Activated CD8-positive, alpha-beta memory T cell treated with anti-CD3 and anti-CD28 coated beads for 48 hours (primary cell): ENCODE data around the gene ENTREP3.
"Not testable (repeated sequence)": the region's sequence is repeated elsewhere in the genome, so short reads cannot be mapped to it uniquely, and the experiment has no call there.

Source experiments
- DNase-seq, 3 experiments: peaks; one replicate each; pipeline ENCODE4 v3.0.0-alpha.2; 2020; ENCODE audit warnings: low read depth in 2 of 3, low spot score in 2 of 3

Gene ENTREP3

DNA sequence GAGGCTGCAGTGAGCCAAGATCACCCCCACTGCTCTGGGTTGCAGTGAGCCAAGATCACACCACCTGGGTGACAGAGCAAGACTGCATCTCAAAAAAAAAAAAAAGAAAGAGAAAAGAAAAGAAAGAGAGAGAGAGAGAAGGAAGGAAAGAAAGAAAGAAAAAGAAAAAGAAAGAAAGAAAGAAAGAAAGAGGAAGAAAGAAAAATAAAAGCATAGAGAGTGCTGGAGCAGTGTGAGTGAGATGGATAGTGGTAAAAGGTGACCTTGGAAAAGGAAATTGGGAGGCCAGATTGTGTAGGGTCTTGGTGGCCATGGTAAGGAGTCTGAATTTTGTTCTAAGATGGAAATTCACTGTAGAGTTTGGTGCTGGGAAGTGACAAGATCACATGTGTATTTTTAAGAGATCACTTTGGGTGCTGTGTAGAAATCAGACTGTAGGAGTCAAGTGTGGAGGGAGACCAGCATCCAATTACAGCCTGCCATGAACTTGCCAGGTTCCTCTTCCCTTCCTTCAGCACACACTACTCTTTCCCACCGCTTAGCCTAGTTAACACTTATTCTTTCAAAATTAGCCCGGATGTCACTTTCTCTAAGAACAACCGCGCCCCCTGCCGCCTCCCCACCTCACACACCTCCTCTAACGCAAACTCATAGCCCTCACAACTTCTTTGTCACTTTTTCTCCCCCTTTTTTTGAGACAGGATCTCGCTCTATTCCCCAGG is 28.9 kb downstream of the ENTREP3 start:
- DNase-seq: peak in 1 of 3 experiments; percentile 81

DNA sequence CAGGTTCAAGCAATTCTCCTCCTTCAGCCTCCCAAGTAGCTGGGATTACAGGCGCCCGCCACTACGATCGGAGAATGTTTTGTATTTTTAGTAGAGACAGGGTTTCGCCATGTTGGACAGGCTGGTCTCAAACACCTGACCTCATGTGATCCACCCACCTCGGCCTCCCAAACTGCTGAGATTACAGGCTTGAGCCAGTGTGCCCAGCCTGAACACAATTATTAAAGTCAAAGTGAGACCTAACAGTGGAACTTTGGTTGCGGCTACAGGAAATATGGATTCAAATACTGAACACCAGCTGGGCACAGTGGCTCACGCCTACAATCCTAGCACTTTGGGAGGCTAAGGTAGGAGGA is 29.9 kb downstream of the ENTREP3 start:
- not testable (repeated sequence) for DNase-seq

DNA sequence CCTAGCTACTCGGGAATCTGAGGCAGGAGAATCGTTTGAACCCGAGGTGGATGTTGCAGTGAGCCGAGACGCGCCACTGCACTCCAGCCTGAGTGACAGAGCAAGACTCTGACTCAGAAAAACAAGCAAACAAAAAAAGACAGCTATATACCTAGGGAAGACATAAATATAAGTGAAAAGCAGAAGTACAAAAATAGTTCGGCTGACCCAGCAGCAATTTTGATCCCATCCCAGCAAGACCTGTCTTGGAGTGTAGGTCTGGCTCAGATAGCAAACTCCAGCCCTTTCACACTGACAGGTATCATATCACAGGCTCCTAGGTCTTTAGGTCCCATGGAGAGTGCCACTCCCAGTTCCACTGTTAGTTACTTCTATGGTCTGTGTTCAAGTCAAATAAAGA is 32.2 kb downstream of the ENTREP3 start:
- DNase-seq: no peak

DNA sequence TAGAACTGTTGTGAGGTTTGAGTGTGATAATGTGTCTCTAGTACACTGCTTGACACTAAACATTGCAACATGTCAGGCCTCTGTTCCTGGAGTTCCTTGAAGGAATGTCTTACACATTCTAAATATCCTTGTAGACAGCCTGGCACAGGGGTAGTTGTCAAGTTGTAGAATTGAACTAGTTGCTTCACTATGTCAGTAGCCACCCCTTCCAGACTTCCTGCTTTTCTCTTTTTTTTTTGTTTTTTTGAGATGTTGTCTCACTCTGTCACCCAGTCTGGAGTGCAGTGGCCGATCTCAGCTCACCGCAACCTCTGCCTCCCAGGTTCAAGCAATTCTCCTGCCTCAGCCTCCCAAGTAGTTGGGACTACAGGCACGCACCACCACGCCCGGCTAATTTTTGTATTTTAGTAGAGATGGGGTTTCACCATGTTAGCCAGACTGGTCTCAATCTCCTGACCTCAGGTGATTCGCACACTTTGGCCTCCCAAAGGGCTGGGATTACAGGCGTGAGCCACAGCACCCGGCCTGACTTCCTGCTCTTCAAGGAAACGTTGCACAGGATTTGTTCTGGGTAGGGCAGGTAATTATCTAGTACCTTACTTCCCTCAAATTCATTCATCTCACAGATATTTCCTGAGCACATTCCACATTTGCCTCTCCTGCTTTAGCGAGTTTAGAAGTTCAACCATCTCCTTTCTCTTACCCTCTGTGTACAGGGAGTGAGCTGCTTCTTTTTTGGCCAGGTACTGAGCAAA is 34.9 kb downstream of the ENTREP3 start:
- not testable (repeated sequence) for DNase-seq

DNA sequence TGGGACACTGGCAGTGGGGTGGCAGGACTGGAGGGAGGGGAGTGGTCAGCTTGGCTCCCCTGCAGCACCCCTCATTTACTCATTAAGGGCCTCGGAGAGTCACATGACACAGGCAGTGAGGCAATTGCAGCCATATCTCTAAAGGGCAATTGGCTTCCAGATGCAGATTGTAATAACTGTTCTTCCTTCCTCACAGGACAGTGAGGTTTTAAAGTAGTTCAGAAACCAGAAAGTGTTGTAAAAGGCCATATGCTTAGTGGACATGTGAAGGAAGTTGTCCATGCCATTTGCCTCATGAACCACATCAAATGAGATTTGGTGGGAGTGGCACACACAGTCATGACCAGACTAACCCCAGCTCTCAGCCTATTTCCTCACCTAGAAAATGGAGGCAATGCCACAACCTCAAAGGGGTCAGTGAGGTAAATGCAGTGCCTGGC is 35.7 kb downstream of the ENTREP3 start:
- DNase-seq: no peak

DNA sequence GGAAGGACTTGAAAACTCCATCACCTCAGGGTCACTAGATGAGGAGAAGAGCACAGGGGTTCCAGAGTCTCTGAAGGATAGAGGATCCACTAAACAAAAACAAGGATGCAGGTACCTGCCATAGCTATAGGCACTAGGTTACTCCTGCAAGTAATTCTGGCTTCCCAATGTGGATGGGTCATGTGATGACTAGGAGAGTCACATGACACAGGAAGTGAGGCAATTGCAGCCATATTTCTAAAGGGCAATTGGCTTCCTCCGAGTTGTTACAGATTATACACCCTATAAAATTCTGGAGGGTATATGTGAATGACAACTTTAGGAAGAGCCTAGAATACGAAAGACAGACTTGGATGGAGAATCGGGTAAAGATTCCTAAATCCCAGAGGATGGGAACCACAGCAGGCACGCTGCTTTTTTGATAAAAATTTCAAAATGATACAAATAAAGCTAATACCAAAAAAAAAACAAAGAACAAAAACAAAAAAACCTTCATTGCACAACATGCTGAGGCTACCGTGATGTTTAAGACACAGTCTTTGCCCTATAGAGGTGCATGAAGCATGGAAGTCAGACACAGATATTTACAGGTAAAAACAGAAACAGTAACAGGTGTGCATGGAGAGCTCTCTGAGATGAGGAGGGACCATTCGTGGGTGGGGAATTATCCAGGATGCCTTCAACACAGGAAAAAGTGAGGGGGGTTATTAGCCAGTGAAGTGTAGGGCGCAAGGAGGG is 36.3 kb downstream of the ENTREP3 start:
- DNase-seq: no peak

DNA sequence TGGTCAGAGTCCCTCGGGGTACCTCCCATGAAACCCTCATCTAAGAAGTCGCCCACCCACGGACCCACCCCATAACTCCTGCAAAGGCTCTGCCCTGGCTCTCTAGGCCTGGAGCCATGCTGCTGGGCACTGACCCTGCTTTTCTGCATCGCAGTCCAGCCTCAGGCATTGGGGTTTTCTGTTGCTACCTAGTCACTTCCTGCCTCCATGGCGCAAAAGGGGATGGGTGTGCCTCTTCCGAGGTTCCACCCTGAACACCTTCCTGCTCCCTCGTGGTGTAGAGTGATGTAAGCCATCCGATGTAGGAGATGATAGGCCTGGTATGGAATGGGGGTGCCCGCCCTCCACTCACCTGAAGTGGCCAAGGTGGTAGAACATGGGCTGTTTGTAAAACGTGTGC is 40.6 kb downstream of the ENTREP3 start:
- not testable (repeated sequence) for DNase-seq

DNA sequence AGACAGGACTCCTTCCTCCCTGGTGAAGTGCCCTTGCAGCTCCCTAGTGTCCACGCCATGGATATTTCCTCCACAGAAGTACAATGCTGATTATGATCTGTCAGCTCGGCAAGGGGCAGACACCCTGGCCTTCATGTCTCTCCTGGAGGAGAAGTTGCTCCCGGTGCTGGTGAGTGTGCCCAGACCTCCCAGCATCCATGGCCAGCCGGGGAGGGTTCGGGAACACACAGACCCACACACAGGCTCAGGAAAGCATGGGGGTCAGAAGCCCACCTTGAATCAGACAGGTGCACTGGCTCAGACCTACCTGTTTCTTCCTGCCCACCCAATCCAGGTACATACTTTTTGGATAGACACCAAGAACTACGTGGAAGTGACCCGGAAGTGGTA is 43.2 kb downstream of the ENTREP3 start:
- DNase-seq: not testable (repeated sequence)

DNA sequence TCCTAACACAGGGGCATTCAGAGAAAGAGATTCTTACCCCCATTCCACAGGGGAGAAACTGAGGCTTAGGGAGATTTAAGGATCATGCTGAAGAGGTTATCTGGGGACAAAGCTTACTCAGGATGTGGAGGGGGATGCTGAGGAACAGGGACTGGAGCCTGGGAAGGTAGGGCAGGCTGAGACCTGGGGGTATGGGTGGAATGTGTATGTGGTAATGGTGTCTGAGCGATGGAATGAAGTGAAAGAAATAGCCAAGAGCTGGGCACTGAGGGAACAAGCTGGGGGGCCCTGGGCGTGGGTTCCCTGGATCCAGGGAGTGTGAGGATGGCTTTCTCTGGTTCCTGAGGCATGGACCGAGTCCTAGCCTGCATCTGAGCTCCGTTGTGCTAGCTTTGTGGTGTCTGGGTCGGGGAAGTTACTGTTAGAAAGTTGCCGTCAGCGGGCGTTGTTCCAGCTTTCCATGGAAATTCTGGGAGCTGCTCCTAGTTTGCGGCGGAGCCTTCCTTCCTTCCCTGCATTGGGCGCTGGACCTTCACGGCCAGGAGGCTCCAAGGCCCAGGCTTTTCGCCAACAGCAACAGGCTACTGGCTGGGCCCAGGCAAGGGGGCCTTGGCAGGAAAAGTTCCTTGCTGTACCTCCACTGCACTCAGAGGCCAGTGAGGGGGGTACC is 43.8 kb downstream of the ENTREP3 start:
- not testable (repeated sequence) for DNase-seq

DNA sequence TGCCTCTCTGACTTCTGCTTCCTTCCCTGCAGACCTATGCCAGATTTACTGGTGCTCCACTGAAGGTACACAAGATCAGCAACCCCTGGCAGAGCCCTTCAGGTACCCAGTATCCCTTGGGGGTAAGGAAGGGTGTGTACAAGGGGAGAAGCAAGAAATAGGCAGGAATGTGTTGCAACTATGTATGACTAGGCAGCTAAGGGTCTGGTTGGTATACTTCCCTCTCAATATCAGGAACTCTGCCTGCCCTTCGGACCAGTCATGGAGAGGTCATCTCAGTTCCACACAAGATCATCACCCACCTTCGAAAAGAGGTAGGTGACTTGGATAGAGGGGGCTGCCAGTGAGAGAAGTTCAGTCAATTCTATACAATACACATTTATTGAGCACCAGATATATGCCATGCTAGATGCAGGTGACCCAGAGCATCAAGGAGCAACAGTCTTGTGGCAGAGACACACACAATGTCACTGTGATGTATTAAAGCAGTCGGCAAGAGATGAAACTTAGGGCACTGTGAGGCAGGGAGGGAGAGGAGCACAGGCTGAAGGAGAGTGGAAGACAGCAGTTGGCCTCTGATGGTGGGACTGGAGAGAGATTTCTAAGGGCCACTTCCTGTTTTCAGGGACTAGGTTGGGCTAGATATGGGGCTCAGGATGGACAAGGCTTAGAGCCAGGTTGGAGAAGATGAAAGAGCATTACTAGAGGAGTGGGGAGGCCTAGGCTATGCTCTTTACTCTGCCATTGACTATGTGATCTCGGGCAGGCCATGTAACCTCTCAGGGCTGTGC is 44.8 kb downstream of the ENTREP3 start:
- no peak for DNase-seq

DNA sequence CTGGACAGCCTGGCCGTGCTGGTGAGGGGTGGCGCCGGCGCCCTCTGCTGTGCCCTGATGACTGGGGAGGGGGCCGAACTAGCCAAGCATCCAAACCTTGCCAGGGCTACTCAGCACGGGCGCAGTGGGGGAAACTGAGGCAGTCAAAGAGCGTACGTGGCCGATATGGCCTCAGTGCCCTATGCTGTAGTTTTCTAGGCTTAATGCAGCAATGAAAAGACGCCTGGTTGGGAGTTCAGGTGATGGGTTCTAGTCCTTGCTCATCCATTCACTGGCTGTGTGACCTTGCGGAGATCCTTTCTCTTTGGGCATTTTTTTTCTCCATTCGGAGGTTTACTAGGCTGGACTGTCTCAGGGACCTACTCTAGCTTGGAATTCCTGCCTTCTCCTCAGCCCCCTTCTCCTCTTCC is 46.0 kb downstream of the ENTREP3 start:
- DNase-seq: no peak

DNA sequence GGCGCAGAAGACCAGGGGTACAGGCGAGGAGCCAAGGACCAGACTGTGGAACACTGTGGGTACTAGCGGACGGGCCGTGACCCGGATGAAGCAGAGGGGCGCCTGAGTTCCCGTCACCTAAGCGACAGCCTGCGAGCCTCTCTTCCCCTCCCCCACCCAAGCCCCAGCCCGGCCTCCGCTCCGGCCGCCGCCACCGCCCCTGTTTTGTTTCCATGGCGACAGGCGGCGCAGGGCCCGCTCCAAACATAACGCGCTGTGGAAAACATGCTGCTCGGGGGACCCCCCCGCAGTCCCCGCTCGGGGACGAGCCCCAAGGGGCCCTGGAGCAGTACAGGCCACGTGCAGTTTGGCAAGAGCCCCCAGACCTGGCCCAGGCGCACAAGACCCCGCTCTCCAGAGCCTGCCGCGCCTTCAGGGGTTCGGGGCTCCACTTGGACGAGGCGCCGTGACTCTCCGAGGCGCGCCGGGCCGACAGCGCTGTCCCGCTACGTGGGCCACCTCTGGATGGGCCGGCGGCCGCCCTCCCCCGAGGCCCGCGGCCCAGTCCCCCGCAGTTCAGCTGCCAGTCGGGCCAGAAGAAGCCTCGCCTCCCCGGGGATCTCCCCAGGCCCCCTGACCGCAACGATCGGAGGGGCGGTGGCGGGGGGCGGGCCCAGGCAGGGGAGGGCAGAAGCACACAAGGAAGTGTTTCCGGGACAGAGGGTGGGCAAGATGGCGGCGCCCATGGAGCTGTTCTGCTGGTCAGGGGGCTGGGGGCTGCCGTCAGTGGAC is 46.6 kb downstream of the ENTREP3 start, which contains the start of gene MTX1:
Gene MTX1, plus strand, starts transcription at position 155 of the 771 bp plus-strand sequence. Its CDS starts 110 bp downstream, at position 265.
- peak; percentile 72 to 84 (median 83) for DNase-seq

DNA sequence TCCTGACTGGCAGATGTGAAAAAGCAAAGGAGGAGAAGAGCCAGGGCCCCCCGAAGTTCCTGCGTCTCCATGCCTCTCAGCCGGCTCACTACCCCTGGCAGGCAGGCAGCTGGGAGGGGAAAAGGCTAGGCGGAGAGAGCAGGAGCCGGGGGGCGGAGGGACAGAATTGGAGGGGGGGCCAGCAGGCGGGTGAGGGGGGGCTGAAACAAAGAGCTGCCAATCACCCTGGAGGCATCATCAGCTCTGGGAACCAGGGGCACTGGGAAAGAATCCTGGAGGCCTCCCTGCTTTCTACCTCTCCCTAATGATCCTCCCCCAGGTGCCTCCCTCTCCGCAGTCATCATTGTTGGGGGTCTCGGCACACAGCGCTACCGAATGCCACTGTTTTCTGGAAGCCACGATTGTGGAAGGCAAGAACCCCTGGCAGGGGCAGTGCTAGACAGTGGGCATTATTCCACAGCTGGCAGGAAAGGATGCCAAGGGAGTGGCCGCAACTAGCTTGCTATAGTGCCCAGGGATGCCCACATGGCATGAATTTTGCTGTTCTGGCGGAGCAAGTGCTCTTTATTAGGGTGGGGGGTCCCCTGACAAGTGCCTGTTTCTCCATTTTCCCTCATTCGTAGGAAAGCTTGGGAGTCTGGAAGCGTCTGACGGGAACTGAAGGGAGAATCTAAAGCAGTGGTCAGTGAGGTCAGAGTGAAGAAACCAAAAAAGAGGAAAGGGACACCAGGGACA is 47.3 kb downstream of the ENTREP3 start, which contains the start of gene THBS3:
Gene THBS3, minus strand, starts transcription at position 92 of the 735 bp plus-strand sequence. Its CDS starts 21 bp downstream, at position 71.
- no peak for DNase-seq

DNA sequence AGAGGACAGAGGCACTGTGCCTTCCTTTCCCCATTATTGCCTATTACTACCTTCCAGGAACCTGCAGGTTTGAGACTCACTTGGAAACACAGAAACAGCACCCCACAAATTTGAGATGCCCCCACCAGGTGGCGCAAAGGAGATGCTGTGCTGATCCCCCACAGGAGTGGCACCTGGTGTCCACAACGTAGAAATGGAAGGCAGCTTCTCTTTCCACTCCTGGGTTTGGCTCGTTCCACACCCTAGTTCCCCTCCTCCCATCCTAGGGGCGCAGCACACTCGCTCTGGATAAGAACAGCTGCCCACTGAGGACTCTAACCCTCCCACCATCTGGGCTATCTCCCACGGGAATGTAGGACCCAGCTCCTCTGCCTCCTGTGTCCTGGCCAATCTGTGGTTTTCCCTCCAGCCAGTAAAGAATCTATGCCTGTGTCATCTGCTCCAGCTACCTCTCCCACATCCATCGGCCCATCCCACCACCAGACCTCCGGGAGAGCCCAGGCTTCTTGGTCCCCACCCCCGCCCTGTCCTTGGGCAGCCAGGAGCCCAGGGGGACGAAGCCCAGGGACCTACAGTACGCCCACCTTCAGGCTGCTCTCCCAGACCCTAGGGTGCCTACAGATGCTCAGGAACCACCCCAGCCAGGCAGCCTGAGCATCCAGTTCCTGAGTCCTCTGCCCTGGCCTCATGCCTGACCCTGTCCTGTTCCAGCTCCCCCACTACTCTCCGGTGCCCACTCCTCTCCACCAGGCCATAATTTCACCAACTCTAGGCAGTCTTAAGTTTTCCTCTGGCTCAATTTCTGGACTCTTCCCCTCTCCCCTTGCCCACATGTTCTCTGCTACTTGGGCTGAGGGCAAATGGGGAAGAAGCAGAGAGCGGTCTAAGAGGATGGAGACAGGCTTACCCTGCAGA is 48.1 kb downstream of the ENTREP3 start:
- DNase-seq: peak; percentile 67 to 95 (median 86)

DNA sequence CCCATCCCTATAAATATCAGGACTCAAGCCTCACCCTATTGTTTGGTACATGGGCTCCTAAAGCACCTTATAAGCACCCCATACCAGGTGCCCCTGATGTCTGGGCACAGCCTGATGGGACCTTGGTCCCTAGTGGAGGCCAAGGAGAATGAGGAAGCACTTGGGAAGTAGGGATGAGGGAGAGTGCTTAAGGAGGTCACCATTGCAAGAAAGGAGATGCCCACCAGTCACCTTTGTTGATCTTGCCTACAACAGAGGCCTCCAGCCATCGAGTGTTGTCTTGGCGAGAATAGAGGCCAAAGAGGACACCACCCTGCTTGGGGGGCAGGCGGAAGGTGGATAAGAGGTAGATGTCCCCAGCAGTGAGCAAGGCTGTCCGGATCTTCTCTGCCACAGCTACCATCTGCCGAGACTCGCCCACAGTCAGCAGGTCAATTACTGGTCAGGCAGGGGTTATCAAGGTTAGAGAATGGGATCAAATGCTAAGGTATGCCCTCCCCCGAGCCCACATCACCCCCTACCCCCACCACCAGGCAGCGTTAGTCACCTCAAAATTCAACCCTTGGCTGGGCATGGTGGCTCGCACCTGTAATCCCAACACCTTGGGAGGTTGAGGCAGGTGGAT is 49.2 kb downstream of the ENTREP3 start:
- no peak for DNase-seq

DNA sequence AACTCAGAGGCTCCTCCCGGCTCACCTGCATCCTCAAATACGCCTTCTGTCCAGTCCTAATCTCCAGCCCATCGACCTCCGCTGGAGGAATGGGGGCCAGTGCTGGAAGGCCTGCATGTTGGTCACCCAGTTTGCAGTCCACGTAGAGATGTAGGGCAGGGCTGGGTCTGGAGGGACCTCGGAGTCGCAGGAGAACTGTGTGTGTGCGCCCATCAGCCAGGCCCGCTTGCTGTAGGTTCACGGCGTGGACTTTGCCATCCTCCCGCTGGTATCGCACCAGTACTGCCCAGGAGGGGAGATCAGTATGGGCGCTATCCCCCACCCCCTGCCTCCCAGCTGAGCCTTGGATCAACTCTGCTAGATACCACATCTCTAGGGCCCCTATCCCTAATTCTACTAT is 50.2 kb downstream of the ENTREP3 start:
- DNase-seq: no peak
